NCI-H82 treated with DMSO at 0.1 percent for 48 hours (cell line): ENCODE results near the gene NPAS1.
"Not testable (repeated sequence)": the region's sequence is repeated elsewhere in the genome, so short reads cannot be mapped to it uniquely, and the experiment has no call there.

Source experiments
- DNase-seq: peaks from one replicate; lab custom pipeline; 2025; ENCODE audit not compliant: unreplicated experiment; lab: John Stamatoyannopoulos, UW

The NPAS1 gene

DNA sequence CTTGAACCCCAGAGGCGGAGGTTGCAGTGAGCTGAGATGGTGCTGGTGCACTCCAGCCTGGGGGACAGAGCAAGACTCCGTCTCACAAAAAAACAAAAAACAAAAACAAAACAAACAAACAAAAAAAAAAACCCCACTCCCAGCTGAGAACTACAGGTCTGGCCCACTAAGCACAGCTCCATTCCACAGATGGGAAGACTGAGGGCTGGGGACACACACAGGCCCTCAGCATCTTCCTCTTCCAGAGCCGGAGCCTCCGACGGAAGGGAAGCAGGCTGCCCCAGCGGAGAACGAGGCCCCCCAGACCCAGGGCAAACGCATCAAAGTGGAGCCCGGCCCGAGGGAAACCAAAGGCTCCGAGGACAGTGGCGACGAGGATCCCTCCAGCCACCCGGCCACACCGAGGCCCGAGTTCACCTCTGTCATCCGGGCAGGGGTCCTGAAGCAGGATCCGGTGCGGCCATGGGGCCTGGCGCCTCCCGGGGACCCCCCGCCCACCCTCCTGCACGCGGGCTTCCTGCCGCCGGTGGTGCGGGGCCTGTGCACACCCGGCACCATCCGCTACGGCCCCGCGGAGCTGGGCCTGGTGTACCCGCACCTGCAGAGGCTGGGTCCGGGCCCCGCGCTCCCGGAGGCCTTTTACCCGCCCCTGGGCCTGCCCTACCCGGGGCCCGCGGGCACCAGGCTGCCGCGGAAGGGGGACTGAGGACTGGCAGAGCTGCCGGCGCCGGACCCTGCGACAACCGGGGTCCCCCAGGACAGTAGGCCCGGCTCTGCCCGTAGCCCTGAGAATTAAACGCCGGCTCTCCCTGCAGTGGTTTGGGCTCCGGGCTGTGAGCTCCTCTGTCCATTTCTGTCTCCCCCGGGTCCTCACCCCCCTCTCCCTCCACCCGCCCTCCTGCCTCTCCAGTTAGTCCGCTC lies 25.6 kb downstream of the NPAS1 start:
- no peak for DNase-seq

DNA sequence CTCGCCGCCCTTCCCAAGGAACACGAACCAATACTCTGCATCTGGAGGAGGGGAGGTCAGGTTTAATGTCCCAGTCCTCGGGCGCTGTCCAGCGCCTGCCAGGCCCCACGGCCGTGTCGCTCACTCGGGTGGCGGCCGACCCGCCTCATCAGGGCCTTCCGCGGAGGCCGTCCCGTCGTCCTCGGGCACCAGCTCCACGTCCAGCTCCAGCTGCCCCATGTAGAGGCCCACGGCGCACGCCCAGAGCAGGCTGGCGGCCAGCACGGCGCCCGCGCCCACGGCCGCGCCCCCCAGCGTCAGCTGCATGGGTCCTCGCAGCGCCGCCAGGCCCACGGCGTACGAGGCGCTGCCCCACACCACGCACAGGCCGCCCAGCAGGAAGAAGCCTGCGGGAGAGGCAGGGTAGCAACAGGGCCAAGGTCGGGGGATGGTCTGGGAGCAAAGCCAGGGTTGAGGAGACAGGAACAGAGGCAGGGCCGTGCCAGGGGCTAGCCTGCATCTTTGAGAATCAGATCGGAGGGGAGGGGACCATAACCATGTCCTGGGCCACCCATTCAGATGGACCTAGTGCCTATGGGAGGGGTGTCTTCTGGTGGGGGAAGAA lies 26.3 kb downstream of the NPAS1 start:
- no peak for DNase-seq

DNA sequence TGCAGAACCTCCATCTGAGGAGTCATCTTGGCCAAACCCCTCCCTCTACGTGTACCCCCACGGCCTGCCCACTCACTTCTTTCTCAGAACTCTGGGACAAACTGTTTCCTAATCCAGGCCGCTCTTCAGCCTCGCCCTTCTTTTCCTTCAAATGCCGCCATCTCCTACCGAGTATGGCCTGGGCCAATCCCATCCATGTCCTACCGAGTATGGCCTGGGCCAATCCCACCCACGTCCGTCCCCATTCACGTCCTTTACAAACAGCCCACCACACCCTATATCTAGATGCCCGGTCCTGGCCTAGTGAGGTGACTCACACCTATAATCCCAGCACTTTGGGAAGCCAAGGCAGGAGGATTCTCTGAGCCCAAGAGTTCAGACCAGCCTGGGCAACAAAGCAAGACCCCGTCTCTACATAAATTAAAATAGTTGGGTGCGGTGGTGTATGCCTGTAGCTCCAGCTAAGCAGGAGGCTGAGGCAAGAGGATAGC lies 27.7 kb downstream of the NPAS1 start:
- no peak for DNase-seq

DNA sequence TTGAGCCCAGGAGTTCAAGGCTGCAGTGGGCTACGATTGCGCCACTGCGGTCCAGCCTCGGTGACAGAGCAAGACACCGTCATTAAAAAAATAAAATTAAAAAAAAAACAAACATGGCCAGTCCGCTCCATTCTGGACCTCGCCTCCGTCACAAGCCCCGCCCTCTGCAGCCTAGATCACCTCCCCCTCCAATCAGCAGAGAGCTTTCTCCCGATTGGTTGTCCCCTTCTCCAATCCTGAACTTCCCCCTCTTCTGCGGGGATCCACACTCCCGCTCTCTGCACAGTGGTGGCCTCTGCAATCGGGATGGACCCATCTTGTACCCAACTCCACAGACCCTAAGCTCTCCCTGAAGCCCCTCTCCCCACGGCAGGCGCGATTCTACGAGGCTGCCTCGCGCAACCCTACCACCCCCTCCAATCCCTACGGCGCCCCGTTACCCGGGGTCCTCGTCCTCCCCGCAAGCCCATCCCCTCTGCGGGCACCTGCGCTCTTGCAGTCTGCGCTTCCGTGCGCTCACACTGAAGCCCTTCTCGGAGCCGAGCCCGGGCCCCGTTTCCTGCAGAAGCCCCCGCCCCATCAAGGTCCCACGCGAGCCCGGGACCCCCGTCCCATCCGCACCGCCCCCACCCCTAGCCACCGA lies 28.2 kb downstream of the NPAS1 start:
- DNase-seq, result peak; percentile 92

DNA sequence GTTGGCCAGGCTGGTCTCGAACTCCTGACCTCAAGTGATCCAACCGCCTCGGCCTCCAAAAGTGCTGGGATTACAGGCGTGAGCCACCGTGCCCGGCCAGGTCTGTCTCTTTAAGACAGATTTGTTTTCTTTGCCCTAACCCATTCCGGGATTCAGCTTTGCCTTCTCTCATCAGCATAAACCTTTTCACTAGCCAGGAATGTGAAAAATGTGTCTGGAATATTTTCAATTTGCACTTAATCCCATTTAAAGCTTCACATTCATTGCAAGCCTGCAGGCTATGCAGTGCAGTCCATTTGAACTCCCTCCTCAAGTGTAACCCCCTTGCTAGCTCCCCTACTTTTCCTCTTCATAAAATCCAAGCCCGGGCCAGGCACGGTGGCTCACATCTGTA lies 29.7 kb downstream of the NPAS1 start:
- no peak for DNase-seq

DNA sequence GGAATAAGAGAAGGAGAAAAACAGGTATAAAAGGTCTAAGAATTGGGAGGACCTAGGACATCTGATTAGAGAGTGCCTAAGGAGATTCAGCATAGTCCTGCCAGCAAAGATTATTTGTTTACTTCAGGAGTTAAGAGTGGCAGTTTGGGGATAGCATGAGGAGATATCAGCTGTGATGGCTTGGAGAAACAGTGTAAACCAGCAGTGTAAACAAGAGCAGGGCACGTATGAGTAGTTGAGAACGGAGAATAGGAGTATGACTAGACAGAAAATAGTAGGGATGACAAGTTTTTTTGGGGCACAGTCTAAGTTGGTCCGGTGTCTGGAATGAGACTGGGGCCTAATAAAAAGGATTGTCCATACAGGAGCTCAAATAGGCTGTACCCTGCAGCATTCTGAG lies 30.9 kb downstream of the NPAS1 start:
- DNase-seq, result not testable (repeated sequence)

DNA sequence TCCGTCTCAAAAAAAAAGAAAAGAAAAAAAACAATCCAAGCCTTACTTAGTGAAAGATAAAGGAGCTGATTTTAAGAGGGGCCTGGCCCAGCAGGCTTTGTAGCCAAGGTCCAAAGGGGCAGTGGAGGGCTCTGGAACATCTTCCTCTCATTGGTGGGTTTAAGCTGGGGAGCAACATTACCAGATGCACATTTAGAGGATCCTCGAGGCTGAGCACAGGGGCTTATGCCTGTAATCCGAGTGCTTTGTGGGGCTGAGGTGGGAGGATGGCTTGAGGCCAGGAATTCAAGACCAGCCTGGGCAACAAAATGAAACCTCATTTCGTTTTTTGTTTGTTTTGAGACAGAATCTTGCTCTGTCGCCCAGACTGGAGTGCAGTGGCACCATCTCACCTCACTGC lies 36.8 kb downstream of the NPAS1 start:
- peak; percentile 78 for DNase-seq

DNA sequence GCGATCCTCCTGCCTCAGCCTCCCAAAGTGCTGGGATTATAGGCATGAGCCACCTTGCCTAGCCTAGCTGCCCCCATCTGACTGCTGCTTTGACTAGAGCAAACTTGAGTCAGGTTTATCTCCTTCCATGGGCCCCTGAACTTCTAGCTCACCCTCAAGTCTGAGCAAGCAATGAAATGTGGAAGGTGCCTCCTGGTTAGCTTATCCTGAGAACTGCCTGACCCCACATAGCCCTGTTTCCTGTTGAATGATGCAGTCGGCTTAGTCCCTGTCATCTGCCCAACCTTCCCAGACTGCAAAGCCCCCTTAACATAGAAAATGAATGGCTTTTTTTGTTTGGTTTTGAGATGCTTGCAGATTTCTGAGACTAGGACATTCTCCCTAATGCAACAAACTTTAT lies 37.7 kb downstream of the NPAS1 start:
- peak; percentile 39 for DNase-seq

DNA sequence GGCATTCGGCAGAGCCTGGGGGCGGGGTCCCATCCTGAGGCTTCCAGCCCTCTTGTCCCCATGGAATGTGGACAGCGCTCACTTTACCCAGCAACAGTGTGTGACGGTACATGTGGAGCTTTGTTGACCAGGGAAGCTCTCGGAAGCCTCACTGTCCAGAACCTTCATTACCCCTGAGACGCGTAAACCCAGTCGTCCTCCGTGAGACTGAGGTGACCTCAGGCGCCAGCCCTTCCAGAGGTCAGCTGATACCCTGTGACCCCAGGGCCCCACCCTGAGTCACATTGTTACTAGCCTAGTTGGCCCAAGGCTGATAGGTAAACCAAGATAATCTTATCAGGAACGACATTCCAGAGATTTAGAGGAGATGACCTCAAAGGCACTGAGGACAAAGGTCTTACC lies 39.0 kb downstream of the NPAS1 start:
- DNase-seq, result no peak

DNA sequence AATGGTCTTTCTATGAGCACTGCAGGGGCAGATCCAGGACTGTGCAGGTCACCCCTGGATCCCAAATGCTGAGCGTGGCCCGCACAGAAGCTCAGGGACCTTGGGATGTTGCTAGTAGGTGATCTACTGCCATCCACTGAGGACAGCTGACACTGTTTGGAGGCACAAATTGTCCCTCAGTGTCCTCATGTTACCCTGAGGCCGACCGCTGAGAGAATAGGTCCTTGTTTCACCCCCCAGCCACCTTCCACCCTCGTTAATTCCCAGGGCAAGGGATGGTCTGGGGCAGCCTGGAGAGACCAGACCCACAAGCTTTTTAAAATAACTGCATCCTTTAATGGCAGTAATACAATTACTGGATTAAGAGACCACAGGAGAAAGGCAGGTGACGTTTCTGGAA lies 44.2 kb downstream of the NPAS1 start:
- DNase-seq, result peak; percentile 86

DNA sequence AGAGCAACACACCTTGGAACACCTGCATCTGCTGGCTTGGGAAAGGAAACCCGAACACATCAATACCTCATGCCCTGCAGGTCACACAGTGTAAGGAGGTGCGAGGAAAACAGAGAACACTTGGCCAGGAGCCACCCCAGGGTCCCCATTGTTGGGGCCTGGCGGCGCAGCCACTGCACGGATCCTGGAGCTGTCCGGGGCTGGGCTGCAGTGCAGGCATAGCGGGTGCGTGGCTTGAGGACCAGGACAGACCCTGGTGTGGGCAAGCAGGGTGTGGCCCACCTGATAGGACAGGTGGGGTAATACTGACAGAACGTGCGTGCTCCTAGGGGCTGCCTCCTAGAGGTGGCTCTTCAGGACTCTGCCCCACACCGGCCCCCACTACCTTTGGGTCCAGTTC lies 45.6 kb downstream of the NPAS1 start:
- no peak for DNase-seq

DNA sequence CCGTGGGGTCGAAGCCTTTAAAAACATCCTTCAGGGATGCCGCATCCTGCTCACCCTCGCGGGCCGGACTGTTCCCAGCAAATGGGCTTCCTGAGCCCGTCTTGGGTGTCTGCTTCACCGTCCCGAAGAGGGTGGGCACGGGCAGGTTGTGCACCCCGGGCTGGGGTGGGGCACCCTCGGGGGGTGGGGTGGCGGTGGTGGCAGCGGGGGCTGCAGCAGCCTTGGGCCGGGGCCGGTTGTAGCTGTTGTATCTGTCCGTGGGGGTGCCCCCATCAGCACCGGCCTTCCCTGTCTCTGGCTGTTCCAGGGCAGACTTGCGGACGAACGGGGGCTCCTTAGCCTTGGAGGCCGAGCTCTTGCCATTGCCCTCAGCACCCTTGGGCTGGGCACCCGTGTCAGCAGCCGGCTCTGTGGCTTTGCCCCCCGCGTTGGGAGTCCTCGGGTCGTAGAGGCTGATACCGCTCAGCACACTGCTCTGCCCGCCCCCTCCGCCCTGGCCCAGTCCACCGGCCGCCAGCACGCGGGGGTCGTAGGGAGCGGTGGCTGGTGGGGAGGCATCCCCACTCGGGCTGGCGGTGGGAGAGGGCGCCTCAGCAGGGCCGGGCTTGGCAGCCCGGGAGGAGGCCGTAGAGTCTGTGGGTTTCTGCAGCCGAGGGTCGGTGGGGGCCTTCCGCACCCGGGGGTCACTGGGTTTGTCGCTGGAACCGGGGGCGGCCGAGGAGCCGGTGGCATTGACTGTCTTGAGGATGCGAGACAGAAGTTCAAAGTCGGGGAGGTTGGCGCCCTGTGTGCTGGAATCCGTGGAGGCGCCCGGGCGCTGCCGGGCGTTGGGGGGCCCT lies 47.0 kb downstream of the NPAS1 start:
- no peak for DNase-seq

DNA sequence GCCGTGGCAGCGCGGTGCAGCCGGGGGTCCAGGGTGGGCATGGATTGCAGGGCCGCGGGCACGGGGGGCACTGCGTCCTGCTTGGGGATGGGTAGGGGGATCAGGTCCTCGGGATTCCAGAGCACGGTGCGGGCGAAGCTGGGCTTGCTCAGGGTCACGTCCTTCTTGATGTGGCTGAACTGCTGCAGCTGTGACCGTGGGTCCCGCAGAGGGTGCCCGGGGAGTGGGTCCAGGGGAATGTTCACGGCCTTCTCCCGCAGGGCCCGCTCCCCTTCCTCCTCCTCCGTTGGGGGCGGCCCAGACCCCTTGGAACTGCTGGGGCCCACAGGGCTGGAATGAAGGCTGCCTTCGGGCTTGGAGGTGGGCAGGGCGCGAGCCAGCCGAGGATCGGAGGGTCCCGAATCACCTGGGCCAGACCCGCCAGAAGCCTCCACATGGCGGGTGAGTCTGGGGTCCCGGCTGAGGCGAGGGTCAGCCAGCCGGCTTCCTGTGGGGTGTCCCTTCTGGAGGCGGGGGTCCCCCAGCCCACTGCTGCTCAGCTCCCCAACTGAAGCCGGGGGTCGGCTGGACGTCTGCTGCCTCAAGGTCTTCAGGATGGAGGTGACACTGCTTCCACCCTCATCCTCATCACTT lies 47.7 kb downstream of the NPAS1 start:
- DNase-seq, result no peak

DNA sequence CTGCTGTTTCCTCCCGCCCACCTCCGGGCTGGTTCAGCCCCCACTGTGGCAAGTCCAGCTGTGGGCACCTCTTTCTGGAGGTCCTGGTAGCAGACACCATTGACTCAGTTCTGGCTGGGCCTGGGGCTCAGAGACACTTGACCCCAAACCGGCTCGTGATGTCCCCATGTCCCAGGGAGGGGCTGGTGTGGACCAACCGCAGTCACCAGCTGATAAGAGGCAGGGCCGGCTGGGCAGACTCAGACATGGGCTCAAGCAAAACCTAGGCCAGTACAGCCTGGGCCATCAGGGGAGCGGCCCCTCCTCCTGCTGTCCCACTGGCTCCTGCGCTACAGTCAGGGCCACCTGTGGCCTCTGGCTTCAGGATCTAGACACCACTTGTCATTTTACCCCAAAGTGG lies 48.6 kb downstream of the NPAS1 start:
- no peak for DNase-seq

DNA sequence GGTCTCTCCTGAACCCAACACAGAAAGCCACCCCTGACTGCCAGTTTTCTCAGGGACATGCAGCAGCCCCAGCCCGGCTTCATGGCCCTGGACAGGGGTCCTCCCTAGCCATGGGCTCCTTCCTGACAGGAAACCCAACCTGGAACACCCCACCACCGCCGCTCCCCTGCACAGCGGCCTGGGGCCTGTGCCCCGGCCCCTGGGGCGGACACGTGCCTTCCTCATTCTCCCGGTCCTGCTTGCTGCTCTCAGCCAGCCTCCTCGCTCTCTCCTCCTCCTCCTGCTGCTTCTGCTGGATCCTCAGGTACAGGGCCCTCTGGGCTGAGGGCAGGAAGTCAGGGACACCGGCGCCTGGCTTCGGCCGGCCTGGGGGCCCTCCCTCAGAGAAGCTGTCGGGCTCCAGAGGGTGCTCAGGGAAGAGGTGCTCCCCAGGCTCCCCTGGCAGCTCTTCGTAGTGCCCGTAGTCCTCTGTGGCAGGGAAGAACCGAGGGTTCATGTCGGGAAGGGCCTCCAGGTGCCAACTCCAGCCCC lies 49.3 kb downstream of the NPAS1 start:
- no peak for DNase-seq

DNA sequence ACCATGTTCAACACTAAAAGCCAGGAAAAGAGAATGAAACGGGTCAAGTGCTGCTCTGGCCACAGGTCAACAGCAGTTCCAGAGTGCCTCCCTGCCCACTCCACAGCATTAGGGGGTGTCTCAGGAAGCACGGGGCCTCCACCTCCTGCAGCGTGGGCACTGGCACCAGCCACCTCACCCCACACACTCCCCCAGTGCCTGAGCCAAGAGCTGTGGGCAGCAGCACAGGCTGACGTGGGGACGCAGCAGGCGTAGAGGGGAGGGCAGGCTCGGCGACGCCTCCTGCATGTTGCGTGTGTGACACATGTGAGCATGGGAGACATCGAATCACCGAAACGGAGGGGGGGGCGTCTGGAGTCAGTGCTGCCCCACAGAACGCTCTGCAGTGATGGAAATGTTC lies 50.2 kb downstream of the NPAS1 start:
- DNase-seq, result no peak

DNA sequence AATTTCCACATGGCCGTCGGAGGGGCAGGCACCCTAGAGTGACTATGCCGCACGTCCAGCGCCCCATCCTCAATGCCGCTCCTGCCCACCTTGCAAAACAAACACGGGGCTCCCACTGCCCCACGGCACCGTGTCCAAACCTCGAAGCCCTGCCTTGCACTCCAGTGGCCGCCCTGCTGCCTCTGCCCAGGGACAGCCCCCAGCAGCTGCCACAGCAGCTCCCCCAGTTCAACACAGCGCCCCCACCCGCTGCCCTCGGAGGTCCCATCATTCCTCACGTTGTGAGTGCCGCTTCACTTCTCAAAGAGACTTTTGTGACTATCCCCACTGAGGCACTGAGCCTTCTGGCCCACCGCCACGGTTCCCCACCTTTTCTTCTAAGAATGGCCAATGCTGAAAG lies 51.1 kb downstream of the NPAS1 start:
- no peak for DNase-seq

DNA sequence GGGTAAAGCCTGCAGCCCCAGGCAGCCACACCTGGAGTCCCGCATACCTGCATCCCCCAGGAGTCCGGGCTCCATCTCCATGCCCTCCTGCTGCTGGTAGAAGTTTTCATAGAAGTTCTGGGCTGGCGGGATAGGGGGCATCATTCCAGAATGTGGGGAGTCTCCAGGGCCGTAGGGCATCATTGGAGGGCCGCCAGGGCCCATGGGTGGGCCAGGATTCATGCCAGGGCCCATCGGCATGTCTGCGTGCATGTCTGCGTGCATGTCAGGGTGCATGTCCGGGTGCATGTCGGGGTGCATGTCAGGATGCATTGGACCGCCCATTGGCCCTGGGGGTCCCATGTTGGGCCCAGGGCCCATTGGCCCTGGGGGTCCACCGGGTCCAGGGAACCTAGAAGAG lies 52.1 kb downstream of the NPAS1 start:
- no peak for DNase-seq

DNA sequence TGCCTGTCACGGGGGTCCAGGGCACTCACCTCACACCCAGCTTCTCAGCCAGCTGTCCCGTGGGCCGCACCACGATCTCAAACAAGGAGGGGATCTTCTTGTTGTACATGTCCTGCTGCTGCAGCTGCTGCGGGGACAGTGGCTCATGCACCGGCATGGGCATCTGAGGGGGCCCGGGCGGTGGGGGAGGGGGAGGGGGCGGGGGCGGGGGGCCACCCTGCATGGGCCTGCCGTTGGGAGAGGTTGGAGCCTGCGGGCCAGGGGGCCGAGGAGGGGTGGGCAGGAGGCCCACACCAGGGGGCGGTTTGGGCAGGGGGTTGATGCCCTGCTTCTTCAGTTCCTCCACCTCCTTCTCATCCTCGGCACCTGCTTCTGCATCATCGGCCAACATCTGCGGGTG lies 52.7 kb downstream of the NPAS1 start:
- no peak for DNase-seq

DNA sequence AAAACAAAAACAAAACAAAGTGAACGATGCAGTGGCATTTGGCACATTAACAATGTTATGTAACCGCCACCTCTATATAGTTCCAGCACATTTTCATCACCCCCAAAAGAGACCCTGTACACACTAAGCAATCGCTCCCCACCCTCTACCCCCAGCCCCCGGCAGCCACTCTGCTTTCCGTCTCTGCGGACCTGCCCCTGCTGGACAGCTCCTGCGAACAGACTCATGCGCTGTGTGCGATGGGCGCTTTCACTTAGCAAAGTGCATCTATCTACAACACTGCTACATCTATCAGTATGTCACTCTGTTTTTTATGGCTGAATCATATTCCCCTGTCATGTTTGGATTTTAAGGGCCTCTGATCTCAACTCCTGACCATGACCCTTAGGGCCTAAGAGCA lies 53.9 kb downstream of the NPAS1 start:
- no peak for DNase-seq
